Effector memory CD4-positive, alpha-beta T cell (primary cell): ENCODE measurements around the gene RPL3.
A peak's percentile ranks its signal among the peaks of the same experiment; 100 is the strongest.

Experiments
- DNase-seq, 3 donors: peaks; one replicate each; pipeline ENCODE4 v3.0.0-alpha.2; 2020
- H3K27ac ChIP-seq: 2 replicates; pipeline ENCODE4 v1.7.0; 2013; ENCODE audit warnings: mild to moderate bottlenecking, low read length, moderate library complexity; ENCODE audit not compliant: insufficient read depth, poor library complexity, severe bottlenecking
- H3K27me3 ChIP-seq: replicated peaks from 2 replicates; pipeline ENCODE4 v1.7.0; 2013; ENCODE audit warnings: mild to moderate bottlenecking, low read length; ENCODE audit not compliant: insufficient read depth, control insufficient read depth, poor library complexity, severe bottlenecking
- H3K36me3 ChIP-seq: 2 replicates; pipeline ENCODE4 v1.7.0; 2013; ENCODE audit warnings: mild to moderate bottlenecking, low read length, moderate library complexity; ENCODE audit not compliant: control insufficient read depth, insufficient read depth
- H3K4me1 ChIP-seq: 2 replicates; pipeline ENCODE4 v1.7.0; 2013; ENCODE audit warnings: low read length, mild to moderate bottlenecking; ENCODE audit not compliant: control insufficient read depth, insufficient read depth, poor library complexity, severe bottlenecking
- H3K4me3 ChIP-seq: 2 replicates; pipeline ENCODE4 v1.7.0; 2013; ENCODE audit warnings: low read length, low read depth, mild to moderate bottlenecking; ENCODE audit not compliant: insufficient read depth, poor library complexity, severe bottlenecking
- H3K9me3 ChIP-seq: 2 replicates; pipeline ENCODE4 v1.7.0; 2013; ENCODE audit warnings: mild to moderate bottlenecking, low read length, moderate library complexity; ENCODE audit not compliant: control insufficient read depth

Gene RPL3

GRCh38 chr22:39352306-39352891 is 33.0 kb upstream of the RPL3 start:
- H3K4me1 ChIP-seq = peaks cover 5% of the 10 kb centered on the region
- no peak overlapping the region for H3K4me3 ChIP-seq
- H3K27me3 ChIP-seq = peaks cover 17% of the 10 kb centered on the region
- no peak overlapping the region for H3K27ac ChIP-seq
- no peak for DNase-seq
- H3K36me3 ChIP-seq = no peaks in the 10 kb centered on the region
- no peaks in the 10 kb centered on the region for H3K9me3 ChIP-seq

- Histone ChIP-seq H3K9me3 (no peaks in the 10 kb centered on the region), H3K27me3 (peaks cover 17% of the 10 kb centered on the region), H3K4me1 (peaks cover 5% of the 10 kb centered on the region), H3K4me3 (no peak overlapping the region), H3K27ac (no peak overlapping the region), H3K36me3 (no peaks in the 10 kb centered on the region)
- DNase-seq = no peak
Observed at GRCh38 chr22:39351689-39352214, 32.3 kb upstream of the RPL3 start.

- no peaks in the 10 kb centered on the region for H3K36me3 ChIP-seq
- H3K27ac ChIP-seq = no peak overlapping the region
- H3K27me3 ChIP-seq = peaks cover 17% of the 10 kb centered on the region
- no peaks in the 10 kb centered on the region for H3K9me3 ChIP-seq
- DNase-seq = no peak
- H3K4me1 ChIP-seq = peaks cover 5% of the 10 kb centered on the region
- H3K4me3 ChIP-seq = peak overlapping the region; percentile 28
Observed at GRCh38 chr22:39350757-39351688, 31.6 kb upstream of the RPL3 start.

- Histone ChIP-seq H3K27ac (no peak within 1 kb of the TSS), H3K27me3 (peaks cover 17% of the 10 kb centered on the region), H3K4me1 (peaks cover 5% of the 10 kb centered on the region), H3K36me3 (no peaks in the 10 kb centered on the region), H3K9me3 (no peaks in the 10 kb centered on the region), H3K4me3 (peak within 1 kb of the TSS; percentile 37)
- DNase-seq = no peak
Observed at GRCh38 chr22:39349967-39350726, 30.7 kb upstream of the RPL3 start, which contains the start of gene SYNGR1. TSS of gene SYNGR1 (plus strand) at chr22:39349991. CDS start at chr22:39350011, 20 bp downstream.

- DNase-seq = no peak
- H3K36me3 ChIP-seq = no peaks in the 10 kb centered on the region
- peak overlapping the region; percentile 37 for H3K4me3 ChIP-seq
- peaks cover 17% of the 10 kb centered on the region for H3K27me3 ChIP-seq
- no peak overlapping the region for H3K27ac ChIP-seq
- H3K9me3 ChIP-seq = no peaks in the 10 kb centered on the region
- H3K4me1 ChIP-seq = peaks cover 5% of the 10 kb centered on the region
Observed at GRCh38 chr22:39349506-39349966, 30.1 kb upstream of the RPL3 start.

GRCh38 chr22:39348909-39349505 is 29.6 kb upstream of the RPL3 start:
- Histone ChIP-seq H3K4me3 (peak overlapping the region; percentile 37), H3K36me3 (no peaks in the 10 kb centered on the region), H3K4me1 (peaks cover 5% of the 10 kb centered on the region), H3K27me3 (peaks cover 17% of the 10 kb centered on the region), H3K27ac (no peak overlapping the region), H3K9me3 (no peaks in the 10 kb centered on the region)
- no peak for DNase-seq

GRCh38 chr22:39345231-39345630 is 25.8 kb upstream of the RPL3 start:
- Histone ChIP-seq H3K4me1 (peaks cover under 1% of the 10 kb centered on the region), H3K27me3 (peaks cover 11% of the 10 kb centered on the region), H3K9me3 (no peaks in the 10 kb centered on the region), H3K27ac (no peak overlapping the region), H3K4me3 (no peak overlapping the region), H3K36me3 (no peaks in the 10 kb centered on the region)
- no peak for DNase-seq

GRCh38 chr22:39344046-39344390 is 24.6 kb upstream of the RPL3 start:
- no peak for DNase-seq
- Histone ChIP-seq H3K36me3 (no peaks in the 10 kb centered on the region), H3K4me3 (no peak overlapping the region), H3K27me3 (peaks cover 5% of the 10 kb centered on the region), H3K9me3 (no peaks in the 10 kb centered on the region), H3K27ac (no peak overlapping the region), H3K4me1 (no peaks in the 10 kb centered on the region)

- DNase-seq = peak in 2 of 3 donors; percentile 5 to 27
- H3K9me3 ChIP-seq = no peaks in the 10 kb centered on the region
Observed at GRCh38 chr22:39343259-39344045, 24.0 kb upstream of the RPL3 start.

More at GRCh38 chr22:39343259-39344045, 24.0 kb upstream of the RPL3 start:
- H3K27me3 ChIP-seq = no peaks in the 10 kb centered on the region
- H3K4me1 ChIP-seq = no peaks in the 10 kb centered on the region
- no peaks in the 10 kb centered on the region for H3K36me3 ChIP-seq
- no peak overlapping the region for H3K27ac ChIP-seq
- no peak overlapping the region for H3K4me3 ChIP-seq
